HG03575 (cell line): ENCODE data around the gene METTL26.

Experiments
- ATAC-seq: cut with Tn5 transposase; IDR thresholded peaks from one replicate; pipeline ENCODE4 v1.9.1; 2021; ENCODE audit not compliant: unreplicated experiment, insufficient number of reproducible peaks, low FRiP score; ENCODE audit errors: extremely low read depth

Gene METTL26

DNA sequence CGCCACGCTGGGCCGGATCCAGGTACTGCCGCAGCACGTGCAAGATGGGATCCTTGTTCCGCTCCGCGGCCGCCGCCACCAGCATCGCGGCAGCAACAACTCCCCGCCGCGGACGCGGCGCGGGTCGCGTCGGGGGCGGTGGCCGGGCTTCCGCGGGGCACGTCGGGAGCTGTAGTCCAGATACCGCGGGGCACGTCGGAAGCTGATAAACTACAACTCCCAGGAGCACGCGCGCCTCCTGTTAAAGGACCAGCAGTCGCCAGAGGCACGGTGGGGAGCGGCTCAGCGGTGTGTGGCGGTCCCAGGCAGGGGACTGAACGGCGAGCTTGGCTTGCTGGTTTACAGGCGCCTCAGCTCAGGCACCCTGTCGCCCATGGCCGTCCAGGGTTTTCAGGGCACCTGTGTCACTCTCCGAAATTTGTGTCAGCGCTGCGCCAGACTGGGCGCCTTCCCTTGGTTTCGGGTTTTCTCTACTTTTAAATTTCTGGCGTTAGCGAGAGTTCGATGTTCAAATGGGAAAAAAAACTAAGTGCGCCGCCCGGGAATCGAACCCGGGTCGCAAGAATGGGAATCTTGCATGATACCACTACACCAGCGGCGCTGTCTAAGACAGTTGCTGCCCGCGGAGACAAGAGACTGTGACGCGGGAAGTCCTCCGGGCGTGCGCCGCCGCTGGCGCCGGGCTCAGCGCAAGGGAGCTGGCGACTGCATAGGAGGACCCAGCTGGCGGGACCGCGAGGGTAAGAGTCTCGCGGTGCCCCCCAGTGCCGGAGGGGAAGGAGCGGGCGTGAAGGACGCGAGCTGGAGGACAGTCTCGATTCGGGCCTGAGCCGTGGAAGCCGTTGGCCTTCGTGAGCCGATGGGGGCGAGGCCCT is at the start of gene METTL26:
TSS of gene METTL26 (minus strand) at position 100 of the 875 bp plus-strand sequence. CDS start at position 85, 15 bp downstream.
- ATAC-seq, result no peak

DNA sequence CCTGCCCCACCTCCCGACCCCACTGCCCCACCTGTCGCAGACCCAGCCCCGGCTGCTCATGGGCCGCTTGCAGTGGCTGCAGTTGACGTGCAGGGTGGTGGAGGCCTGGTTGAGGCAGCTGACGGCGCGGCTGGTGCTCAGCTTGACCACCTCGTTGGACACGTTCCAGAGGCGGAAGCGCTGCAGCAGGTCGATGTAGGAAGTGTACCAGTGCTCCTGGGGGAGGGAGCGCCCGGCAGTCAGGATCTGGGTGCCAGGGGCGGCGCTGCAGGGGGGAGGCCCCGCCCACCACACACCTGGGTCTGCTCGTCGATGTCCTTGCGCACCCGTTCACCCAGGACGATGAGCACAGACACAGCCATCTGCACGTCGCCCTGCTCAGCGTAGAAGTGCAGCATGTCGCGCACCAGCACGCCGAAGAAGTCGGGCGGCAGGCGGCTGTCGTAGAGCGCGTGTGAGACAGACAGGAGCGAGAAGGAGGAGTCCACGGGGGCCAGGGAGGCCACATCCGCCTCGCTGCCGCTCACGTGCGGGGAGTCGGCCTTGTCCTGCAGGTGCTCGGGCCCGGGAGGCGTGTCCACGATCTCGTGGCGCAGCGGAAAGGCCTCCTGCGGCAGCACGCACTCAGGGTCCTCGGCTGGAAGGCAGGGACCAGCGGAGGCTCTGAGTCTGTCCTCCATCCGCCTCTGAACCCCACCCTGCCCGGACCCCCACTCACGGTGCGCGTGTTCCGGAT is 49.0 kb upstream of the METTL26 start:
- no peak for ATAC-seq

DNA sequence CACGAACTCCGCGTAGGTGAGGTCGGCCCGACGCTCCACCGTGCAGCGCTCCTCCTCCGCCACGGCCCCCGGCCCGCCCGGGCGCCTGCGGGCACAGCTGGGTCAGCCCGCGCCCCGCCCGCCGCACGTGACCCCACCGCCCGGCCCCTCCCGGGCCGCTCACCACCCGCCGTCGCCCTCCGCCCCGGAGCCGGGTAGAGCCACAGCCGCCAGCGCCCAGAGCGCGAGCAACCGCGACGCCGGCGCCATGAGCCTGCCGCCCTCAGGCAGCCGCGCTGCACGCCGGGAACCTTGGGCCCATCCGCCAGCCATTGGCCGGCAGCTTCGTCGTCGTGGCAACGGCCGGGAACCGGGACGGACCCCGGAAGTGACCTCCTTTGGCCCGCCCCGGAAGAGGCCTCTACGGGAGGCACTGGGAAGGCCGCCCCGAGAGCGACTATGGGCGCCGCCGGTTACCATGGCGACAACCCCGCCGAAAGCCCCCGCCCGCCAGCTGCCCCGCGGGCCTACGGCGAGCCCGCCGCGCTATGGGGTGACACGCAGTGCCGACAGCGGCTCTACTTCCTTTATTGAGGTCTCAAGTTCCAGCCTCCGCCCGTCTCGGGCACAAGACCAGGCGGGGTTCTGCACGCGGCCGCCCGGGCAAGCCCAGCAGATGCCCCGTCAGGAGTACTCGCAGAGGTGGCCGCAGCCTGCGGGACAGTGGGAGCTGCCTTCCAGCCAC is 48.1 kb upstream of the METTL26 start, which contains the start of gene JMJD8:
TSS of gene JMJD8 (minus strand) at position 264 of the 724 bp plus-strand sequence. CDS start at position 249, 15 bp downstream.
- no peak for ATAC-seq

DNA sequence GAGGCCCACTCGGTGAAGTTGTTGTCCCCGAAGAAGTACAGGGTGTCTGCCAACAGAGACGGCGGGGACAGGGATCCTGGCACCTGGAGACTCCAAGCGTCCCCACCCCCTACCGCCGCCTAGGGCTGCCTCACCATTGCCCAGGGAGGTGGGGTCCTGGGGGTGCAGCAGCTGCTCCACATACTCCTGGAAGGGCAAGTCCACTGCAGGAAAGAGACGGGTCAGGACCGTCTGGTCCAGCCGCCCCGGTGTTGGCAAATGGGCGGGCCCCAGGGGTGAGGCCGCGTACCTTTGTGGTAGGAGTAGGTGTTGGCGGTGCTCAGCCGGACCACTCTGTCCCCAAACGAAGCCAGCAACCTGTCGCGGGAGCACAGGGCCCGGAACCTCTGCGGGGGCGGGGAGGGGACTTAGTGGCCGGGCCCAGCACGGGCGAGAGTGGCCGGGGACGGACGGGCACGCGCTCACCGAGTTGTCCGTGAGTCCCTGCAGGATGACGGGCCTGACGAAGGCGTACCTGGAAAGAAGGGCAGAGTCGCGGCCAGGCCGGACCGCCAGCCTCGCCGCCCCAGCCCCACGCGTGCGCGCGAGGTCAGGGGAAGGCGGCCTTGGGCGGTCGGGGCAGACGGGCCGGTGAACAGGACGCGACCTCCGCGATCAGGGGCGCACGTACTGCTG is 47.4 kb upstream of the METTL26 start:
- ATAC-seq, result no peak

DNA sequence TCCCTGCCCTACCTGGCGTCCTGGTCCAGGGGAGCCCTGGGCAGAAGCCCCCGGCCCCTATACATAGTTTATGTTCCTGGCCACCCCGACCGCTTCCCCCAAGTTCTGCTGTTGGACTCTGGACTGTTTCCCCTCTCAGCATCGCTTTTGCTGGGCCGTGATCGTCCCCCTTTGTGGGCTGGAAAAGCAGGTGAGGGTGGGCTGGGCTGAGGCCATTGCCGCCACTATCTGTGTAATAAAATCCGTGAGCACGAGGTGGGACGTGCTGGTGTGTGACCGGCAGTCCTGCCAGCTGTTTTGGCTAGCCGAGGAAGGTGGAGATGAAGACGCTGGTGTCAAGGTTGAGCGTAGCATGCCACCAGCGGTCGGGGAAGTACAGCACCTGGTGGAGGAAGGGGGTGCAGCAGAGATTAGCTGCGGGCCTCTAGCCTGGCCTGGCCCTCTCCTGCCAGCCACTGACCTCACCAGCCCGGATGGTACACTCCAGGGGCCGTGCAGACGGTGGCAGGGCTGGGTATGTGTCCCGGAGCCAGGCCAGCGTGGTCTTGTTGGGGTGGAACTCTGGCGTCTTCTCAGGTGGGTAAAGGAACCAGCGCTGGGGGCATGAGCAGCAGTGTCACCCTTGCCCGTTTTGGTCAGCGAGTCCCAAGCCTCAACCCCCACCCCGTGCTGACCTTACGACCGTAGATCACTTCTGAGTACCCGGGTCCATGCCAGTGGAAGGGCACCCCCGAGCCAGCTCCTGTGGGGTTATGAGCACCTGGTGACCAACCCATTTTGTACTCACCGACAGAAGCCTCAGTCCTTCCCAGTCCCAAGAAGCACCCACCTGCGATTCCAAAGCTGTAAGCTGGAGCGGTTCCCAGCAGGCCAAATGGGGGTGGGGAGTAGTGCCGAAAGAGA is 46.6 kb upstream of the METTL26 start:
- ATAC-seq, result no peak

DNA sequence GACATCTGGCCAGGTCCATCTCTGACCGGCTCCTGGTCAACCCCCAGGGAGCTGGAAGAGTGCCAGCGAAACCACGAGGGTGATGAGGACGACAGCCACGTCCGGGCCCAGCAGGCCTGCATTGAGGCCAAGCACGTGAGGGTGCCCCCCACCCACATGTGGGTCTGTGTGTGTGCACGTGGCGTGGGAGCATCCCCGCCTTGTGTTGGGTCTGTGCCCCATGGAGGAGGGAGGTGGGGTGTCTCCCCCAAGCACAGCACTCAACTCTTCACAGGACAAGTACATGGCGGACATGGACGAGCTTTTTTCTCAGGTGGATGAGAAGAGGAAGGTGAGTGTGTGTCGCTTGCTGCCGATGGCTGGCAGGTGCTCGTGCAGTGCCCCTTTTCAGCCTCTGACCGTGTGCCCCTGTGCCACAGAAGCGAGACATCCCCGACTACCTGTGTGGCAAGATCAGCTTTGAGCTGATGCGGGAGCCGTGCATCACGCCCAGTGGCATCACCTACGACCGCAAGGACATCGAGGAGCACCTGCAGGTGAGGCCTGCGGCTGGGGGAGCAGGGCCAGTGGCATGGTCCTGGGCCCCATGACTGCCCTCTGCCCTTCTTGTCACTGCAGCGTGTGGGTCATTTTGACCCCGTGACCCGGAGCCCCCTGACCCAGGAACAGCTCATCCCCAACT is 45.8 kb upstream of the METTL26 start:
- no peak for ATAC-seq

DNA sequence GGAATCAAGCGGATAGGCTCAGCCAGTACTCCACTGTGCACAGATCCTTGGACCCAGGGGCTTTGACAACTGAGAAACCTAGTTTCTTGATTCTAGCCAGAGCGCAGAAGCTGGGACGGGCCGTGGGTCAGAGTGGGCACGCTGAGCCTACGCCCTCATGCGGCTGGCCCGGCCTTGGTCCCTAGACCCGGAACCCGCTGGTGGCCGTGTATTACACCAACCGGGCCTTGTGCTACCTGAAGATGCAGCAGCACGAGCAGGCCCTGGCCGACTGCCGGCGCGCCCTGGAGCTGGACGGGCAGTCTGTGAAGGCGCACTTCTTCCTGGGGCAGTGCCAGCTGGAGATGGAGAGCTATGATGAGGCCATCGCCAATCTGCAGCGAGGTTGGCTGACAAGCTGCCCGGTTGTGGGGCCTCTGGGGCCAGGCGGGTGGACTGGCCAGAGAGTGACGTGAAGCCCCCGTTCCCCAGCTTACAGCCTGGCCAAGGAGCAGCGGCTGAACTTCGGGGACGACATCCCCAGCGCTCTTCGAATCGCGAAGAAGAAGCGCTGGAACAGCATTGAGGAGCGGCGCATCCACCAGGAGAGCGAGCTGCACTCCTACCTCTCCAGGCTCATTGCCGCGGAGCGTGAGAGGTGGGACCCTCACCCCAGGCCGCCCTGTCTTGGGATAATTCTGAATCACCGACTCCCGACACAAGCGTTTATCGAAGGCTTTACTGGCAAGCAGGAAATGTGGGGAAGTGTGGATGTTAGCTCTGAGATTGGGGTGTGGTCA is 45.1 kb upstream of the METTL26 start:
- ATAC-seq, result no peak

DNA sequence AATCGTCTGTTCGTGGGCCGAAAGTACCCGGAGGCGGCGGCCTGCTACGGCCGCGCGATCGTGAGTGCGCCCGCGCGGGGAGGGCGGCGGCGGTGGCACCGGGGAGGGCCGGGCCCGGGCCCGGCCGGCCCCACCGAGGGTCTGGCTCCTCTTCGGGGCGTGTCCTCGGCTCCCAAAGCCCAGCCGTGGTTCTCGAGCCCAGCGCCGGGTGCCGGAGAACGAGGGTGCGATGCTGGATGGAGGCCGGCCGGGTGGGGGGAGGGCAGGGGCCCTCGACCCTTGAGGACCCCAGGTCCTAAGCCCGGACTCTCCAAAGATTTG is 44.5 kb upstream of the METTL26 start:
- no peak for ATAC-seq

DNA sequence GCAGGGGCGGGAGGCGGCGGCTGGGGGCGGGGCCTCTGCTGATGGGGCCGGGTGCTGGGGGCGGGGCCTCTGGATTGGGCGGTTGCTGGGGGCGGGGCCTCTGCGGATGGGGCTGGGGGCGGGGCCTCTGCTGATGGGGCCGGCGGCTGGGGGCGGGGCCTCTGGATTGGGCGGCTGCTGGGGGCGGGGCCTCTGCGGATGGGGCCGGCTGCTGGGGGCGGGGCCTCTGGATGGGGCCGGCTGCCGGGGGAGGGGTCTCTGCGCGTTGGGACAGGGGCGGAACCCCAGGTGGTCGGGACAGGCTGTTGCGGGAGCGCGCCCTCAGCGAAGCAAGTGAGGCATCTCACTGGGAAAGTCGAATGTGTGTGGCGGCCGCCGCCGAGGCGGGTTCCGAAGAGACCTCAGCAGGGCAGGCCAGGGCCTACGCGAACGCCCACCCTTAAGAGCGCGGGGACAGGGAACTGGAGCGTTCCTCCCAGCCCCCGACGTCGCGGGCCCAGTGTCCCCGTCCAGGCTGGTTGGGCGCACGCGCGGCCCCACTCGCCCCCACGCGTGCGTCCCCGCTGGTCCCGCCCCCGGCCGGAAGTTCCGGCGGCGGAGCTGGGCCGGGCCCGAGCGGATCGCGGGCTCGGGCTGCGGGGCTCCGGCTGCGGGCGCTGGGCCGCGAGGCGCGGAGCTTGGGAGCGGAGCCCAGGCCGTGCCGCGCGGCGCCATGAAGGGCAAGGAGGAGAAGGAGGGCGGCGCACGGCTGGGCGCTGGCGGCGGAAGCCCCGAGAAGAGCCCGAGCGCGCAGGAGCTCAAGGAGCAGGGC is 43.9 kb upstream of the METTL26 start, which contains the start of gene STUB1:
TSS of gene STUB1 (plus strand) at position 597 of the 811 bp plus-strand sequence. CDS start at position 713, 116 bp downstream.
- no peak for ATAC-seq

DNA sequence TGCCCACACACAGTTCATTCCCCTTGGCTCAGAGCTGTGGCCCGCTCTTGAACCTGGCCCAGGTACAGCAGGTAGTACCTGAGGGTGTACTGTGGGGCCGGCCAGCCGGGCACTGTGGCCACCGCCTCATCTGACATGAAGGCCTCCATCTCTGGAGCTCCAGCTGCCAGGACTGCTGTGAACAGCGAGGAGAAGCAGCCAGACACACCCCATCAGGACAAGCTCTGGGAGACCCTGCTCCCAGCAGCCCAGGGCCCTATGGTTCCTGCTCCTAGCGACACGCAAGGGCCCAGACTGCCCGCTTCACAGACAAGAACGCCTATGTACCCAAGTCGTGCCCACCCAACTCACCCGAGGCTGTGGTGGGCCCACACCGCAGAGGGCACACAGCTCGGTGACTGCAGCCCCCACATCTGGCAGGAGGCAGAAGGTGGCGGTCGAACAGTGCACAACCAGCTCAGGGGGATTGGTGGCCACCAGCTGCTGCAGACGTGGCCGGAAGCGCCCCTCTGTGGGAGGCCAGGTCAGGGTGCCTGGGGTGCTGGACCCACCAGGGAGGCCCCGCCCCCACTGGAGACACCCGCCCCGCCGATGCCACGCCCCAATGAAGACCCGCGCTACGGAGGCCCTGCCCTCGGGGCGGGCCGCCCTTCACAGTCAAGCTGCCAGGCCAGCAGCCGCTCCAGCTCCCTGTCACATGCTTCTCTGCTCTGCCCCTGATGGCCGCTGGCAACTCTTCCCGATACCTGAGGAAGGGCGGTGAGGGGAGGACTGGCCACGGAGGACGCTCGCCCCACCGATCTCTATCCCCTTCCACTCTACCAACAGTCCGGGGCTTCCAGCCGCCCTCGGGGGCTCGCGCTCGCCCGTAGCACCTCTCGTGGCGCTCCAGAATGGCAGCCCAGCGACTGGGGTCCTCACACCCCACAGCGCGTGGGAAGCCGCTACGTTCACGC is 43.0 kb upstream of the METTL26 start:
- no peak for ATAC-seq

DNA sequence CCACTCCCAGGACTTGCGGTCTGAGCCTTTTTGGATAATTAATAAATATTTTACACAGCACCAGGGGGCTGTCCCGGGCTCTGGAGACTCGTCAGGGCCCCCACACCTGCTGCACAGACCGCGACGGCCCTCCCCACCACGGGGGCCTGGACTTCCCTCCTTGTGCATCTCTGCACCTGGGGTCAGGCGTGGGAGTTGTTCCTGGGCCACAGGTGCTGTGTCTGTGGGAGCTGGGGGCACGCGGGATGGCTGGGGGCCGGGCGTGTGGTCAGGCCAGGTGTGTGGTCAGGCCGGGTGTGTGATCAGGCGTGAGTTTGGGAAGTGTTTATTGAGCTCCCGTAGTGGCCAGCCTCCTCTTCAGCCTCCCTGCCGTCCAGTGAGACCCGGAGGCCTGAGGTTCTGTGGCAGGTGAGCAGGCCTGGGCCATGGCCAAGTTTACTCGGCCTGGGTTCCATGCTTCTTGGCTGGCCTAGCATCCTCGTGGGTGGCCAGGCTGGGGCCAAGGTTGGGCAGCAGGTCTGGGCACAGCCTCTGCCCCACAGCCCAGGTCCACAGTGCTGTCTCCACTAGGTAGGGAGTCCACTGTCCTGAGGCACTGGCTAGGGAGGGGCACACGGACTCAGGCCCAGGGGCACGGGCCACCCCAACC is 42.2 kb upstream of the METTL26 start:
- ATAC-seq, result no peak

DNA sequence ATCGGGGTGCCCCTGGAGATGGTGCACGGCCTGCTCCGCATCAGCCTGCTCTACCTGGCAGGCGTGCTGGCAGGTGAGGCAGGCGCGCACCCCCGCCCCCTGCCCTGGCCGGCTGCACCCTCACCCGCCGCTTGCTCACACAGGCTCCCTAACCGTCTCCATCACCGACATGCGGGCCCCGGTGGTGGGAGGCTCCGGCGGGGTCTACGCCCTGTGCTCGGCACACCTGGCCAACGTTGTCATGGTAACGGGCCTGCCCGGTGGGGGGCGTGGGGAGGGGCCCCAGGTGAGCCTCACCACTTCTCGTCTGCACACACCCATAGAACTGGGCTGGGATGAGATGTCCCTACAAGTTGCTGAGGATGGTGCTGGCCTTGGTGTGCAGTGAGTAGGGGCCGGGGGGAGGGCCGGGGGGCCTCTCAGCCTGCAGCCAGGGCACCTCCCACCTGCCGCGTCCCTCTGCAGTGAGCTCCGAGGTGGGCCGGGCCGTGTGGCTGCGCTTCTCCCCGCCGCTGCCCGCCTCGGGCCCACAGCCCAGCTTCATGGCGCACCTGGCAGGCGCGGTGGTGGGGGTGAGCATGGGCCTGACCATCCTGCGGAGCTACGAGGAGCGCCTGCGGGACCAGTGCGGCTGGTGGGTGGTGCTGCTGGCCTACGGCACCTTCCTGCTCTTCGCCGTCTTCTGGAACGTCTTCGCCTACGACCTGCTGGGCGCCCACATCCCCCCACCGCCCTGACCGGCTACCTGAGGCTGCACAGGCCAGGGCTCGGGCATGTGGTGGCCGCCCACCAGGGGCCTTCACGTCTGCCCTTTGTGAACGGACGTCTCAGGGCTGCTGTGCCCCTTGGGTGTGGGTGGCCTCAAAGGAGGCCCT is 41.4 kb upstream of the METTL26 start:
- ATAC-seq, result no peak

DNA sequence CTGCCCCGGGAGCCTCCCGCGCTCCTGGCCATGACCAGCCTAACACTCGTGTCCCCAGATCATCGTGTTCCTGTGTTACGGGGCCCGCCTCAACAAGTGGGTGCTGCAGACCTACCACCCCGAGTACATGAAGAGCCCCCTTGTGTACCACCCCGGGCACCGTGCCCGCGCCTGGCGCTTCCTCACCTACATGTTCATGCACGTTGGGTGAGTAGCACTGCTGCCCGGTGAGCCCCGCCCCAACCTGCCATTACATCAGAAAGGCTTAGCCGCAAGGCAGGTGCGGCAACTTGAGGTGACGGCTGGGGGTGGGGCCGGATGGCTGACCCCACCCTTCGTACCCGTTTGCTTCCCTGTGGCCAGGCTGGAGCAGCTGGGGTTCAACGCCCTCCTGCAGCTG is 40.8 kb upstream of the METTL26 start:
- no peak for ATAC-seq

DNA sequence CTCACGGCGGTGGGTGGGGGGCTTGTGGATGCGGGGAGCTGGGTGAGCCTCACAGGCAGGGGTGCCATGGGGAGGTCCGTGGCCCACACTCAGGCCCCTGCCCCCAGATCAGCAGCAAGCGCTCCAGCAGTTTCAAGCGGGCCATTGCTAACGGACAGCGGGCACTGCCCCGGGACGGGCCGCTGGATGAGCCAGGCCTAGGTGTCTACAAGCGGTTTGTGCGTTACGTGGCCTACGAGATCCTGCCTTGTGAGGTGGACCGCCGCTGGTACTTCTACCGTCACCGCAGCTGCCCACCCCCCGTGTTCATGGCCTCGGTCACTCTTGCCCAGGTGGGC is 40.4 kb upstream of the METTL26 start:
- ATAC-seq, result no peak
